Sigmoid colon (tissue), 4 donors: ENCODE results near the gene KIF26B.

Source experiments
- CTCF ChIP-seq, 4 experiments: fragments of 450-650 bp in 3 of 4; fragments of 200-600 bp in 1 of 4; IDR thresholded peaks; one replicate each; pipeline ENCODE4 v1.5.1; 2016 to 2019; ENCODE audit warnings: antibody characterized with exemption in 4 of 4, mild to moderate bottlenecking in 3 of 4, moderate library complexity in 2 of 4
- EP300 ChIP-seq, 4 donors: sonication (generic); formaldehyde crosslinking; IDR thresholded peaks; one replicate each; pipeline ENCODE4 v1.6.1; 2017; ENCODE audit warnings: antibody characterized with exemption in 4 of 4
- POLR2A ChIP-seq, 2 donors: fragments of 450-650 bp; IDR thresholded peaks; one replicate each; pipeline ENCODE4 v1.6.1; 2016; ENCODE audit warnings: antibody characterized with exemption in 2 of 2, mild to moderate bottlenecking in 2 of 2, moderate library complexity in 2 of 2
- POLR2AphosphoS5 ChIP-seq, 4 donors: sonication (generic); formaldehyde crosslinking; IDR thresholded peaks; one replicate each; pipeline ENCODE4 v1.6.1; 2017; ENCODE audit warnings: antibody characterized with exemption in 4 of 4

DNA sequence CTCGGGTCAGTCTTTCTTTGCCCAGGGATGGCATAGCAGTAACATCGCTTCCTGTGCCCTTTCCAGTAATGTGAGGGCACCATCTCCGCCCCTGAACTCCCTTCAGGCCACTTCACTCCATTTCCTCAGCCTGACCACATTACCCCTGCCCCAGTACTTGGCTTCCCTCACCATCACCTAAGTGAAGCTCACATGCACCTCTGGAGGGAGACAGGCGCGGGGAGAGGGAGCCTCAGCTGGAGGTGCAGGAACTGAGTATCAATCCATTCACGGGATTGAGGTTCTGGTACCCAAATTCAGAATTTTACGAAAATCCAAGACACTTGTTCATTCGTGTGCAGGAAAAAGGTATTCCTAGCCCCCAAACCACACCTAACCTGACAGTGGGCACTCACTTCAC lies 540.4 kb downstream of the KIF26B start:
- TF ChIP-seq CTCF (IDR thresholded peaks at IDR 0.05): no peak
- TF ChIP-seq POLR2A (IDR thresholded peaks at IDR 0.05): no peak
- no peak for TF ChIP-seq EP300 (IDR thresholded peaks at IDR 0.05)
- TF ChIP-seq POLR2AphosphoS5 (IDR thresholded peaks at IDR 0.05): no peak
